Kidney epithelial cell (primary cell): ENCODE measurements around the gene HBA2. TPM values are rescaled to one million over a fixed set of nuclear protein-coding genes. Genes with fewer than 3 reads are reported as not detected.

Experiments
- DNase-seq: peaks from one replicate; pipeline ENCODE4 v3.0.0-alpha.2; 2010; ENCODE audit warnings: low read depth
- H3K27me3 ChIP-seq: 2 replicates; pipeline ENCODE4 v1.6.0; 2011; ENCODE audit warnings: low read length; ENCODE audit not compliant: control insufficient read depth, insufficient read depth
- H3K36me3 ChIP-seq: 2 replicates; pipeline ENCODE4 v1.5.1; 2011; ENCODE audit warnings: low read length; ENCODE audit not compliant: control insufficient read depth, insufficient read depth
- H3K4me3 ChIP-seq: 2 replicates; pipeline ENCODE4 v1.5.1; 2011; ENCODE audit warnings: low read depth, mild to moderate bottlenecking, control low read depth, low read length
- total RNA-seq: library from RNA; depleted of rRNA; stranded (reverse); fragments of >200 nt; gene quantifications from 2 replicates; pipeline ENCODE4 v1.2.3, GENCODE V29; 2015
- TF ChIP-seq, protein P1 (sequence below): IDR thresholded peaks from 2 replicates; pipeline ENCODE4 v1.5.1; 2011; ENCODE audit warnings: mild to moderate bottlenecking, moderate library complexity, low read length, control low read depth, inconsistent platforms; ENCODE audit not compliant: insufficient read depth, poor library complexity, severe bottlenecking

The HBA2 gene
- total RNA-seq, 1 donor from 2014 or later = not detected

DNA sequence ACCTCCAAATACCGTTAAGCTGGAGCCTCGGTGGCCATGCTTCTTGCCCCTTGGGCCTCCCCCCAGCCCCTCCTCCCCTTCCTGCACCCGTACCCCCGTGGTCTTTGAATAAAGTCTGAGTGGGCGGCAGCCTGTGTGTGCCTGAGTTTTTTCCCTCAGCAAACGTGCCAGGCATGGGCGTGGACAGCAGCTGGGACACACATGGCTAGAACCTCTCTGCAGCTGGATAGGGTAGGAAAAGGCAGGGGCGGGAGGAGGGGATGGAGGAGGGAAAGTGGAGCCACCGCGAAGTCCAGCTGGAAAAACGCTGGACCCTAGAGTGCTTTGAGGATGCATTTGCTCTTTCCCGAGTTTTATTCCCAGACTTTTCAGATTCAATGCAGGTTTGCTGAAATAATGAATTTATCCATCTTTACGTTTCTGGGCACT, 4.7 kb downstream of the HBA2 start:
- DNase-seq = no peak
- TF ChIP-seq, protein P1, sequence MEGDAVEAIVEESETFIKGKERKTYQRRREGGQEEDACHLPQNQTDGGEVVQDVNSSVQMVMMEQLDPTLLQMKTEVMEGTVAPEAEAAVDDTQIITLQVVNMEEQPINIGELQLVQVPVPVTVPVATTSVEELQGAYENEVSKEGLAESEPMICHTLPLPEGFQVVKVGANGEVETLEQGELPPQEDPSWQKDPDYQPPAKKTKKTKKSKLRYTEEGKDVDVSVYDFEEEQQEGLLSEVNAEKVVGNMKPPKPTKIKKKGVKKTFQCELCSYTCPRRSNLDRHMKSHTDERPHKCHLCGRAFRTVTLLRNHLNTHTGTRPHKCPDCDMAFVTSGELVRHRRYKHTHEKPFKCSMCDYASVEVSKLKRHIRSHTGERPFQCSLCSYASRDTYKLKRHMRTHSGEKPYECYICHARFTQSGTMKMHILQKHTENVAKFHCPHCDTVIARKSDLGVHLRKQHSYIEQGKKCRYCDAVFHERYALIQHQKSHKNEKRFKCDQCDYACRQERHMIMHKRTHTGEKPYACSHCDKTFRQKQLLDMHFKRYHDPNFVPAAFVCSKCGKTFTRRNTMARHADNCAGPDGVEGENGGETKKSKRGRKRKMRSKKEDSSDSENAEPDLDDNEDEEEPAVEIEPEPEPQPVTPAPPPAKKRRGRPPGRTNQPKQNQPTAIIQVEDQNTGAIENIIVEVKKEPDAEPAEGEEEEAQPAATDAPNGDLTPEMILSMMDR = no peak
- H3K4me3 ChIP-seq = no peak overlapping the region
- H3K27me3 ChIP-seq = peaks cover 55% of the 10 kb centered on the region
- H3K36me3 ChIP-seq = no peaks in the 10 kb centered on the region

DNA sequence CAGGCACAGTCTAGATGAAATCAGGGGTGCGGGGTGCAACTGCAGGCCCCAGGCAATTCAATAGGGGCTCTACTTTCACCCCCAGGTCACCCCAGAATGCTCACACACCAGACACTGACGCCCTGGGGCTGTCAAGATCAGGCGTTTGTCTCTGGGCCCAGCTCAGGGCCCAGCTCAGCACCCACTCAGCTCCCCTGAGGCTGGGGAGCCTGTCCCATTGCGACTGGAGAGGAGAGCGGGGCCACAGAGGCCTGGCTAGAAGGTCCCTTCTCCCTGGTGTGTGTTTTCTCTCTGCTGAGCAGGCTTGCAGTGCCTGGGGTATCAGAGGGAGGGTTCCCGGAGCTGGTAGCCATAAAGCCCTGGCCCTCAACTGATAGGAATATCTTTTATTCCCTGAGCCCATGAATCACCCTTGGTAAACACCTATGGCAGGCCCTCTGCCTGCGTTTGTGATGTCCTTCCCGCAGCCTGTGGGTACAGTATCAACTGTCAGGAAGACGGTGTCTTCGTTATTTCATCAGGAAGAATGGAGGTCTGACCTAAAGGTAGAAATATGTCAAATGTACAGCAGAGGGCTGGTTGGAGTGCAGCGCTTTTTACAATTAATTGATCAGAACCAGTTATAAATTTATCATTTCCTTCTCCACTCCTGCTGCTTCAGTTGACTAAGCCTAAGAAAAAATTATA, 5.4 kb downstream of the HBA2 start:
- DNase-seq = no peak
- Histone ChIP-seq H3K27me3 (peaks cover 55% of the 10 kb centered on the region), H3K4me3 (no peak overlapping the region), H3K36me3 (no peaks in the 10 kb centered on the region)
- TF ChIP-seq, protein P1 = no peak

DNA sequence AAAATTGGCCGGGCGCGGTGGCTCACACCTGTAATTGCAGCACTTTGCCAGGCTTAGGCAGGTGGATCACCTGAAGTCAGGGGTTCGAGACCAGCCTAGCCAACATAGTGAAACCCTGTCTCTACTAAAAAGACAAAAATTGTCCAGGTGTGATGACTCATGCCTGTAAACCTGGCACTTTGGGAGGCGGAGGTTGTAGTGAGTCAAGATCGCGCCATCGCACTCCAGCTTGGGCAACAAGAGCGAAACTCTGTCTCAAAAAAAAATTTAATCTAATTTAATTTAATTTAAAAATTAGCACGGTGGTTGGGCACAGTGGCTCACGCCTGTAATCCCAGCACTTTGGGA, 6.0 kb downstream of the HBA2 start:
- Histone ChIP-seq H3K36me3 (no peaks in the 10 kb centered on the region), H3K27me3 (peaks cover 50% of the 10 kb centered on the region), H3K4me3 (no peak overlapping the region)
- no peak for DNase-seq
- TF ChIP-seq, protein P1 = no peak

DNA sequence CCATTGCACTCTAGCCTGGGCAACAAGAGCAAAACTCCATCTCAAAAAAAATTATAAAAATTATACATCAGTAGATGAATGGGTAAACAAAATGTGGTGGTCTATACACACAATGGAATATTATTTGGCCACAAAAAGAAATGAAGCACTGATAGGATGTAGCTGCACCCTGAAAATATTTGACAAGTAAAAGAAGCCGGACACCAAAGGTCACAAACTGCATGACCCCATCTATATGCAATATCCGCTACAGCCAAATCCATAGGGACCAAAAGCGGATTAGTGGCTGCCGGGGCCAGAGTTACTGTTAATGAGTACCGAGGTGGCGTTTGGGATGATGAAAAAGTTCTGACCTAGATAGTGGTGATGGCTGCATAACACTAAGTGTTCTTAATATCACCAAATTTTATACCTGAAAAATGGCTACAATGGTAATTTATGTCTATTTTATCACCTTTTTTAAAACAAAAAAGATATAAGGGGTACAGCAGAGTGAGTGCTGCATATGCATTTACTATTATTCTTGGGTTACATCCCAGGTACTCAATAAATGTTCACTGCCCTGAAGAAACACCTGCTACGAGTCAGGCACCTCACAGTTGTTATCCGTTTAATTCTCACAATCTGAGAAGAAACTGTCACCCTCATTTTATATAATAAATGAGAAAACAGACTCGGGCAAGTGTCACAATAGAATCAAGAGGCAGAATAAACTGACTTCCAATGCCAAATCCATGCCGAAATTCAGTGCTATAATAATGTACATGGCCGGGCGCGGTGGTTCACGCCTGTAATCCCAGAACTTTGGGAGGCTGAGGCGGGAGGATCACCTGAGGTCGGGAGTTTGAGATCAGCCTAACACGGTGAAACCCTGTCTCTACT, 6.8 kb downstream of the HBA2 start:
- TF ChIP-seq, protein P1 = no peak
- Histone ChIP-seq H3K36me3 (no peaks in the 10 kb centered on the region), H3K27me3 (peaks cover 49% of the 10 kb centered on the region), H3K4me3 (no peak overlapping the region)
- no peak for DNase-seq

DNA sequence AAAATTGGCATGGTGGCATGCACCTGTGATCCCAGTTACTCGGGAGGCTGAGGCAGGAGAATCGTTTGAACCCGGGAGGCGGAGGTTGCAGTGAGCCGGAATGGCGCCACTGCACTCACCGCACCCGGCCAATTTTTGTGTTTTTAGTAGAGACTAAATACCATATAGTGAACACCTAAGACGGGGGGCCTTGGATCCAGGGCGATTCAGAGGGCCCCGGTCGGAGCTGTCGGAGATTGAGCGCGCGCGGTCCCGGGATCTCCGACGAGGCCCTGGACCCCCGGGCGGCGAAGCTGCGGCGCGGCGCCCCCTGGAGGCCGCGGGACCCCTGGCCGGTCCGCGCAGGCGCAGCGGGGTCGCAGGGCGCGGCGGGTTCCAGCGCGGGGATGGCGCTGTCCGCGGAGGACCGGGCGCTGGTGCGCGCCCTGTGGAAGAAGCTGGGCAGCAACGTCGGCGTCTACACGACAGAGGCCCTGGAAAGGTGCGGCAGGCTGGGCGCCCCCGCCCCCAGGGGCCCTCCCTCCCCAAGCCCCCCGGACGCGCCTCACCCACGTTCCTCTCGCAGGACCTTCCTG, 7.5 kb downstream of the HBA2 start, which contains the start of gene HBQ1:
Gene HBQ1, plus strand, starts transcription at position 359 of the 575 bp plus-strand sequence. Its CDS starts 28 bp downstream, at position 387.
- no peak for DNase-seq
- Histone ChIP-seq H3K27me3 (peaks cover 42% of the 10 kb centered on the region), H3K36me3 (no peaks in the 10 kb centered on the region), H3K4me3 (peak within 1 kb of the TSS; percentile 26)
- TF ChIP-seq, protein P1 = no peak
